GM10266 (cell line): ENCODE measurements around the gene C9orf153.
A peak's percentile ranks its signal among the peaks of the same experiment; 100 is the strongest.

Source experiments
- DNase-seq: peaks from one replicate; pipeline ENCODE4 v3.0.0; 2012; ENCODE audit errors: extremely low spot score
- CTCF ChIP-seq: IDR thresholded peaks from 2 replicates; pipeline ENCODE4 v1.5.1; 2012; ENCODE audit warnings: mild to moderate bottlenecking, low read depth; ENCODE audit not compliant: control insufficient read depth, insufficient read depth; ENCODE audit errors: missing control alignments

C9orf153 gene

DNA sequence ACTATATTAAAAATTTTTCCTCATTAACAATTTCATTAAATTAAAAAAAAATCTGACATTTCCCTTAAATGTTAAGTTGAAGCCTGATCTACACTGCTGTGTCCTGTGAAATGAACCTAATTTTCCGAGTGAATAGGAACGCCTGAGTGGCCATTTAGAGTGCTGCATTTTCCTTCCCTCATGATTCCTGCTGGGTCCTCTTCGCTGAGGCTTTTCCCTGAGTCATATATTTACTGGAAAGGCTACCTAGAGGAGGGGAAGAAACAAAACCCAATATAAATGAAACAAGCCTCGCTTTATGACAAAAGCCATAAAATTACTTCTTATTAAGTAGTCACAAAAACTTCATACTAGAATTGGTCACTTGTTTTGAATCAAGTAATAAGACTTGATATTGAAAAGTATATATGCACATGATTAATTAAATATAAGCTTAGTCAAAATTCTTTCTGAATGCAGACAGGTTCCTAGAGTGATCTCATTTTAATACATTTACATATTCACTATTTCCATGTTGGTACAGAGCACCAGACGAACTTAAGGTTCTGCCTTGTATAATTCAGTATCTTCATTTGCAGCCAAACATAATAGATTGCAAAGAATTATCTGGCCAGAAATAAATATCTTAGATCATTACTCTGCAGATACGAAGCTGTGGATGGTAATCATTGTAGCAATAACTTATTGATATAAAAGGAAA, 29.2 kb upstream of the C9orf153 start:
- DNase-seq, result no peak
- no peak for TF ChIP-seq CTCF

DNA sequence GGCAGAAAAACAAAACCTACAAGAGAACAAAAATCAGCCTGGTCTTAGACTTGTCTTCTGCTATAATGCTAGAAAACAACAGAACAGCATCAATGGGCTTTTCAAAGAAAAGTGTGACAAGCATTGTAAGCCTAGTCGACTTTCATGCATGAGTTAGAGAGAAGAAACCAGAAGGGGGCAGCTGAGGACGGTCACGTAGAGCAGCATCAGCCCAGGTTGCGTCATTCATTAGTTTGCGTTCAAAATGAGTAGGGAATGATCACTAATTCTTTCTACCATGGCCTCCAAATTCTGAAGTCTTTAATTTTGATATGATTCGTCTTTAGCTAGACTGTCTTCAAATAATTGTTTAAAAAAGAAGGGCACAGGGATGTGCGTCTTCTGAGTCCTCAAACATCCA, 27.6 kb upstream of the C9orf153 start:
- TF ChIP-seq CTCF, result peak; percentile 43
- peak; percentile 32 for DNase-seq

DNA sequence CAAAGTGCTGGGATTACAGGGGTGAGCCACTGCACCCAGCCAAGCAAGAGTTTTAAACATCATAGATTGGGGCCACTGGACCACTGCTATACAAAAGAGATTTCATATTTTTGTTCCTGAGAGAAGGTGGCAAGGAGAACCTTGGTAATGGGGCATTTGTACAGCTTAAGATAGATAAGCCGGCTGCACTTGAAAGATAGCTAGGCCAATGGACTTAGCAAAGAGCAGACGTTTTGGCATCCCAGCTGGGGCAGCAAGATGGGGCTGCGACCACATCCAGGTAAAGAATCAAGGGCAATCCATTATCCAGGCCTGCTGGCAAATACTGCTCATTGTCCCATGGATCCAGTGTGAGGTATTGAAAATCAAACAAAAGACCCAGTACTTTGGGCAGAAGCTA, 26.8 kb upstream of the C9orf153 start:
- no peak for DNase-seq
- TF ChIP-seq CTCF, result no peak

DNA sequence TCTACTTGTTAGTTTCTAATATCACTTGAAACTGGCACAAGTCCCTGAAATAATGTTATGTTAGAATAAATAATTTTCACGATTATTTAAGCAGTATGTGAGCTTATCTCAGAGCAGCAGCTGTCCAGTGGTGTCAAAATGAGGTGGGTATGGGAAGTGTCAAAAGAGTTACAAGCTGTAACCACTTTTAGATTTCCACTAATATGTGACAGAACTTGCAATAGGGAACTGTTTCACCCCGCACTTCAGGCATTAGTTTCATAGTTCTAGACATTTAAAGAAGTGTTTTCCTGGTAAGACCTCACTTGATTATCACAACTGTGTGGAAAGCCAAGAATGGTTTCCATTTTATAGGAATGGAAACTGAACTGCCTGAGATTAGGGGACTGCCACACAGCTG, 25.8 kb upstream of the C9orf153 start:
- no peak for TF ChIP-seq CTCF
- no peak for DNase-seq

- DNase-seq, result no peak
- no peak for TF ChIP-seq CTCF
Observed at GRCh38 chr9:86282979-86283535, 23.6 kb upstream of the C9orf153 start.

DNA sequence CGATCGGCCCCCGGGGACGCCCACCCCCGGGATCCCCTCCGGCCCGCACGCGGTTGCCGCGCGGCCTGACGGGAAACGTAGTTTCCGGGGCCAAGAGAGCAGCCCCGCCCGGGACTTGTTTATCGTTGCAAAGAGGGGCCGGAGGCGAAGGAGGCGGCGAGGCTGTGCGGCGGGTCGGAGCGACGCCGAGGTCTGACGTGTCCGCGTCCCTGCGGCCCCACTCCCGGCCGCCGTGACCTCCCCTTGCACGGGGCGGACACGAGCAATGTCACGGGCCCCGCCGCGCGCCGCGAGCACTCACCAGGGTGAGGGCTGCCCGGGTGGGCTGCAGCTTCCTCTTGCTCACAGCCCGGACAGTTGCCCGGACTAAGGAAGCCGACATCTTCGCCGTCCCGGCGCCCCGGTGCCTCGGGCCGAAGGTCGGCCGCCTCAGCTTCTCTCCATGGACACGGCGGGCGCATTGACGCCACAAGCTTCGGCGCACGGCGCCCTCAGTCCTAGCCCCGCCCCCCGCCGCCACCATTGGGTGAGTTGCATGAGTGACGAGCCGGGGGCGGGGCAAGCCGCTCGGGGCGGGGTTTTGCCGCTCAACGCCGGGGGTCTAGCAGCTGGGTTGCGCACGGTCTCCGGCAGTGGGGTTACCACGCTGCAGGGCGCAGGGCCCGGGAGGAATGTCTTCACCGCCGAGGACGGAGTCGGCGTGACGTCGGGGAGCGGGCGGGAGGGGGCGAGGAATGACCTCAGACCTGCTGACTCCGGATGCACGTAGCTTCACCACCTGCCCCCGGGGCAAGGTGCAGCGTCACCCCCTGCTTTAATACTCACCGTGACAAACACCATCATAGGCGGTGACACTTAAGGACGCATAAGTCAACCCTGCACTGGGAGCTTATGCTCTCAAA, 22.9 kb upstream of the C9orf153 start, which contains the start of gene ISCA1:
ISCA1 (minus strand) TSS at position 462 of the 902 bp plus-strand sequence; CDS start at position 382, 80 bp downstream.
- DNase-seq, result peak; percentile 90

More for the DNA sequence above, 22.9 kb upstream of the C9orf153 start, which contains the start of gene ISCA1:
- TF ChIP-seq CTCF, result no peak
